Stimulated activated CD8-positive, alpha-beta memory T cell treated with anti-CD3 and anti-CD28 coated beads, Interleukin-12 subunit alpha, Interleukin-12 subunit beta, amount 100 ng/mL, for 24 hours (primary cell): ENCODE data around the gene B3GALT4.

Experiments
- DNase-seq: peaks from one replicate; pipeline ENCODE4 v3.0.0-alpha.2; 2020; ENCODE audit errors: extremely low read depth

B3GALT4 gene

DNA sequence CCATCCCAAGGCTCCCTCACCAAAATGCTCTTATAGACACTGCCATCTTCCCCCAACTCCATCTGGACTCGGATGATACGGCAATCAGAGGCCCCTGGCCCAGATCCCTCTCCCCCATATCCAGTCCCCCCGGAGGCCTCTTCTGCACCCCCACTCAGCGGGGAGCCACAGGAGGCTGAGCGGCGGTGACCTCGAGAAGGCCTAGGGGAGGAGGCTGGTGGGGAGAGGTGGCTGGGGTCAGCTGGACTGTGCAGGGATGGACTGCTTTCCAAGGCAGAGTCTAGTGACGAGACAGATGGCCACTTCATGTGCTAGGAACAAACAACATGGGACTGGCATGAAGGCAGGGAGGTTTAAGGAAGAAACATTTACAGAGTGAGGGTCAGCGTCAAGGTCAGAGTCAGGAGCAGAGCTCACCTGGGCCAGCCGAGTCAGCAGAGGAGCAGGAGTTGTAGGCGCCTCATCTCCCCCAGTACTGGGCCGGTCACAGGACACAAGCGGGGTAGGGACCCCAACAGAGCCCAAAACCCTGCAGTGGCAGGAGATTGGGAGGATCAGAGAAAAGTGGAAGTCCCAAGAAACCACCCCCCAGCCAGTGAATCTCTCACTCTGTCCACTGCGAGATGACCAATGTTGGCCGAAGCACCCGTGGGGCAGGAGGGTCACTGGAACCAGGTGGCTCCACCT is 16.2 kb downstream of the B3GALT4 start:
- no peak for DNase-seq

GRCh38 chr6:33294086-33294823 is 17.3 kb downstream of the B3GALT4 start:
- no peak for DNase-seq

DNA sequence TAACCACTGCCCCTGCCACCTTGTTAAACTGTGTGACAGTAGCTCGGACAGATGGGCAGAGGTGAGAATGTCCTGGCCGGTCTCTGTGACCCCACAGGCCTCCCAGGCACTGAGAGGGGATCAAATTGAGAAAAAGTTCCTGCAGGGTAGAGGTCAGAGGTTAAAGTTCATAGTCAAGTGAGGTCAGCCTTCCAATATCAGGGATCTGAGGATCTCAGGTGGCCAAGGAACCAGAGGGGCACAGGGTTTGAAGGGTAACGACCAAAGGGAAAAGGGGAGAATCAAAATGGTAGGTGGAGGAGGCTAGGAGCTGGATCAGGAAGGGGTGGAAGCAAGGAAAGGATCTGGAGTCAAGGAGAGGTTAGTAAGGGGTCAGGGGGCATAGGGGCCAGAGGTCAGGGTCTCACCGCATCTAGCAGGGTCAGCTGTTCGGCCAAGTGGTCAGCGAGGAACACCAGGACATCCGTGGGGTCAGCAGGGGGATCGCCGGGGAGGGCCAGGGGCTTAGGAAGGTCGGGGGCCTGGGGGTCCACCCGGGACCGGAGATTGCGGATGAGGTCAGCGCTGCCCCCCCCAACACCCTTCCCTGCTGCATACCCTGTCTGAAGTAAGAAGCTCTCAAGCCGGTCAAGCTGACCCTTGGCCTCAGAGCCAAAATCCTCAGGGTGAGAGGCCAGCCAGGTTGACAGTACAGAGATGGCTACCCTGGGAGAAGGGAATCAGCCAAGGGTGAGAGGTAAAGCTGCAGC is 18.9 kb downstream of the B3GALT4 start:
- DNase-seq: no peak

GRCh38 chr6:33296797-33297405 is 20.0 kb downstream of the B3GALT4 start:
- DNase-seq: no peak

- no peak for DNase-seq
Measured at GRCh38 chr6:33297406-33297955, 20.6 kb downstream of the B3GALT4 start.

DNA sequence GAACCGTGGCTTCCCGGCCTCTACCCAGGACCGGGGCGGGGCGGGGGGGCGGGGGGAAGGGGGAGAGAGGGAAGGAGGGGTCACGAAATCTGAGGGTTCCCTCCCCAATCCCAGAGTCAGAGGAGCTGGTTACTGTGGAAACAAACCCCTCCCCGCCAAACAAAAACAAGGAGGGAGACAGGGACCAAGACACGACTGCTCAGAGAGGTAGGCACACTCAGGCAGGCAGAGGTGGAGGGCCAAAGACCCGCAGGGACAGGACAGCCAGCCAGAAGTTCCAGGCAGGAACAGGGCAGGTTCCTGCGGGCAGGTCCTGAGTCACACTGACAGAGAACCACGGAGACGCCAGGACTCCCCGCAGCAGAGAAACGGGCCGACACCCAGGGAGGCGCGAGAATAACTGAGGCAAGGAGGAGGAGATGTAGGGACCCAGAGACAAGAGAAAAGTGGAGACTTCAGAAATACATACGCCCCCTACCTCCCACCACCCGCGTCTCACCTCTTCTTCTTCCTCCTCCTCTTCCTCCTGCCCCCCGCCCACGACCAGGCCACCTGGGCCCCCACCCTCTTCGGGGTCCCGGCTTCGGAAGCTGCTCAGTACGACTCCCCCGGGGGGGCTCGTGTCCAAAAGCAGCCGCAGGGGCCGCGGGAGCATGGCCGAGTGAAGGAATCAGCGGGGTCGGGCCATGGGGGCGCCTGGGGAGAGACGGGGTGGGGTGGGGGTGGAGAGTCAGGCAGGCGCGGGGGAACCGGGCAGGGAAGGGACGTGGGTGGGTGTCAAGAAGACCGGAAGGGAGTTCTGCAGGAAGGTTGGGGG is 21.2 kb downstream of the B3GALT4 start:
- DNase-seq: no peak

DNA sequence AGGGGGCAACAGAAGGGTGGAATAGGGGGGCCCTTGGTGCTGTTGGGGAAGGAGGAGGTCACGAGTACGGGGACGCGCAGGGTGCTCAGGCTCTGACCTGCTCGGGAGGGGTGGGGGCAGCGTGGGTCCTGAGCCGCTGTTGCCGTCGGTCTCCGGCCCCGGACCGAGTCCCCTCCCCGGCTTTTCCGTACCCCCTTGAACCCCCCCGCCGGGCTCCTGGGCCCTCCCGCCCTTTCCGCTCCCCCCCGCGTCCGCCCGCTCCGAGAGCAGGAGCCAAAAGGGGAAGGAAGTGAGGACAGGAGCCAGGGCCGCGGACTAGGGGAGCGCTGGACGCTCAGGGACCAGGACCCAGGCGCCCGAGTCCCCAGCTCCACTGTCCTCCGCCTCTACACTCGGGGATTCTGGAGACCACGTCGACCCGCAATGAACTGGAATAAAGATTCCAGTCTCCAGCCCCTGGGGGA is 21.9 kb downstream of the B3GALT4 start, which contains the start of gene RGL2:
RGL2 (minus strand) TSS at position 170 of the 464 bp plus-strand sequence. CDS start 332 bp downstream, outside the sequence.
- DNase-seq: no peak

DNA sequence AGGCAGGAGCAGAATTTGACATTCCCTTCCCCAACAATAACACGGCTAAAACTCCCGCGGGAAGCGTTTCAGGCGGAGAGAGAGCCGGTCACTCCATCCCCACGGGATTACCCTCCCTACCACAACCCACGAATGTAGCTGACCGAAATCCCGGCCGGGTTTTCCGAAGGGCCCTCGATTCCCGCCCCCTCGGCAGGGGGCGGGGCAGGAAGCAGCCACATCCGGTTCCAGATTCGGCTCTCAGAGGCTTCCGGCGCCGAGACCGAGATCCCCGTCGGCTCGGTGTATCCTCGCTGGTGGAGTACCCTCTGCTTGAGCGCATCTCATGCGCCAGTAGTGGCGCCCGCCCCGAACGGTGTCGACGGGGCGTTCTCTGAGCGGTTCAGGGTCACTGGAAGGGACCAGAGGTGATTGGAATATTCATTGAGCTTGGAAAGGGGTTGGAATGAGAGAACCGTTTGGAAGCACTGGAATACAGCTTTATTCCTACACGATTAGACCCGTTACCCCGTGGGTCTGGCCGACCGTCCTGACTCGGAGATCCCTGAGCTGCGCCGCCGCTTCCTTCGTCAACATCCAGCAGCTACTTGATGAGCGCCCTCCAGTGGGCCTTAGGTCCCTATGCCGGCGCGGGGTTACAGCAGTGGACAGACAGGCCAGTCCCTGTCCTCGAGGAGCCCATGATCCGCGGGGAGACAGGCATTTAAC is 22.5 kb downstream of the B3GALT4 start:
- DNase-seq: peak; percentile 87

- no peak for DNase-seq
Measured at GRCh38 chr6:33301877-33302276, 25.0 kb downstream of the B3GALT4 start.

- DNase-seq: no peak
Measured at GRCh38 chr6:33304216-33304615, 27.3 kb downstream of the B3GALT4 start.

- DNase-seq: no peak
Measured at GRCh38 chr6:33305052-33305451, 28.1 kb downstream of the B3GALT4 start.

DNA sequence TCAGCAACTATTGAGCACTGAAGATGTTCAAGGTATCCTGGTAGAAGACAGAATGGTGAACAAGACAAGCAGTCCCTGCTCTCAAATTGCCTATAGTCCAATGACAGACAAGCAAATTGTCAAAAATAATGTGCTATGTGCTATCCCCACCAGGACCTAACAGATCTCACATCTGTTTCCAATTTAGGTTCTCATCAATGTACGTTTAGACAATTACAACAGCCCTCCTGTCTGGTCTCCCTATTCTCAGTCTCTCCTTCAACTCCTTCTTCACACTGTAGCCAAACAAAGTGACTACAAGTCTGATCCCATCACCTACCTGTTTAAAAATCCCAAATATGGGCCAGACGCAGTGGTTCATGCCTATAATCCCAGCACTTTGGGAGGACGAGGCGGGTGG is 29.4 kb downstream of the B3GALT4 start:
- no peak for DNase-seq

DNA sequence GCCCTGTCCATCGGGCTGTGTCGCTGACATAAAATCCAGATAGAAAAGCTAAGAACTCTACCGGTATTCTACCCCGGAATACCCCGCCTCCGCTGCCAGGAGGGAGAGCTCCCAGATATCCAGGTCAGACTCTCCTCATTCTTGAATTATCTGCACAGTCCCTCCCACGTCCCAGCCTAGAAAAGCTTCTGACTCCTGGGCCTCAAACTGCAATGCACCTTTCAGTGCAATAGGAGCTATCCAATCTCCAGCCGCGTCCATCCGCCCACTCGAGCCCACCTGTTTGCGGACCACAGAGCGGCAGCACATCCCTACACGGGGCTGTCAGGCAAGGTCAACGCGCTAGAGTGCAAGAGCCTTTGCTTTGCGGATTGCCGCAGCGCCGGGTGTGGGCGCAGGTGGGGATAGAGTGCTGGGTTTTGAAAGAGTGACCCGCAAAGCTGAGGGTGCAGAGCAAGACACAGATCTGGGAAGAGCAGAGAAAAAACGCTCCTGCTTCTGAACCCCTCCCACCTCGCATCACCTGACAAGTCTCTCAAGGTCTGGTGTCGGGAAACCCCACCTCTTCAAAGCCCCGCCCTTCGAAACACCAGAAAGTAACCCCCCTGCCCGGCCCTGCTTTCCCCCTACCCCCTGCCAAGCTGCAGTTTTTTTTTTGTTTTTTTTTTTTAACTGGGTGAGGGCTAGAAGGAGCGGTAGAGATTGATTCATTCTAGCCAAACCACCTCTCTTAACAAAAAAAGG is 35.6 kb downstream of the B3GALT4 start:
- DNase-seq: no peak

DNA sequence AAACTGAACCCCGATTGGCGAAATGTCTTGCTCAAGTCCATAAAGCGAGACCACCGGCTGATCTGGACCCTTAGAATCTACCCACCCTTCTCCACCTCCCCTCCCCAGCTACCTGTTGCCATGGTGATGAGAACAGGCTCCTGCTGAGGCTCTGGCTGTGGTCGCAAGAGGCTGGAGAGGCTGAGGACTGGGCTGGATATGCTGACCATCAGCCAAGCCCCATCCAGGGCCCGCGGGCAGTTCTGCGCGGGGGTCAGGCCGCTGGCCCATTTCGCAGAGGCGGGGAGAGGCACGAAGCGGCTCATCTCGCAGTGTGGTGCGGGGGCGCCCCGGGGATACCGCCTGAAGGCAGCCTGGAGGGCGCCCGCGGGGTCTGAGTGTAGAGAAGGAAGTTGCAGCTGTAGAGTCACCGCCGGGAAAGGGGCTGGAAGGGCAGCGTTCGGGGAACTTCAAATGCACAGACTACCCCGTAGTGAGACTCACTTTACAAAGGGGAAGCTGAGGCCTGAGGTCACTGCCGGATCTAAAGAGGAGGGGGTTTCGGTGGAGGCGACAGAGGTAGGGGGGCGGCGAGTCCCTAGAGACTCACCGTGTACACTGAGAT is 36.3 kb downstream of the B3GALT4 start:
- DNase-seq: no peak

DNA sequence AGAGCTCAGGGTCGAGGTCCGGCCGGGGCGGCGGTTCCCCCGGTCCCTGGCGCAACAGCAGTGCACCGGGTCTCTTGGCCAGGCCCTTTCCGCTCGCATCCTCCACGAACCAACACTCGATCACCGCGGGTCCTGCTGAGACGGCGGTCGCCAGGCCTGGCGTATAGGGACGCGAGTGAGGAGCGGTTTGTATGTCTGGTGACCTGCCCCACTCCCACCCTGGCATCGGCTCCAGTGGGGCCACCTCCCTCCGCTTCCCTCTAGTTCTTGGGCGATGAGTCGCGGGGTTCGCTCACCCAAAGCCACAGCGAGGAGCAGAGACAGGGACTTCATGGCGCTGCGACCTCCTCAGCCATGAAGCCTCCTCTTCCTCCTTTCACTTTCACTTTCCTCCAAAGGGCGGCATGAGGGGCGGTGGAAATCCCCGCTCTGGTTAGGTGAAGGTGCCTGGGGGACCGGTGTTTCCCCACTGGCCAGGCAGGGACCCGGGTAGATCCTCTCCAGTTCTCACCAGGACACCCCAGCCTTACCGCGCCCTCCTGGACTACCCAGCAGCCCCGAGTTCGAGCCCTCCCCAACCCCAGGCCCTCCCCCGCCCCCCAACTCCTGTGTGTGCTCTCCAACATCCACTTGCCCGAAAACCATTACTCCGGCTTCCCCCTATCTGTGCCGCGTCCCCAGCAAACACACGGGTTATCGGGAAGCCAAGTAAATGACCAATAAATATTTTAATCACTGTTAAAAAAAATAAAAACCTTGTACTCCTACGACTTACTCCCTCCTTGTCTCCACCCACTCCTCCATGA is 37.0 kb downstream of the B3GALT4 start, which contains the start of gene TAPBP:
TAPBP (minus strand) TSS at position 370 of the 806 bp plus-strand sequence; CDS start at position 333, 37 bp downstream.
- DNase-seq: peak; percentile 69

DNA sequence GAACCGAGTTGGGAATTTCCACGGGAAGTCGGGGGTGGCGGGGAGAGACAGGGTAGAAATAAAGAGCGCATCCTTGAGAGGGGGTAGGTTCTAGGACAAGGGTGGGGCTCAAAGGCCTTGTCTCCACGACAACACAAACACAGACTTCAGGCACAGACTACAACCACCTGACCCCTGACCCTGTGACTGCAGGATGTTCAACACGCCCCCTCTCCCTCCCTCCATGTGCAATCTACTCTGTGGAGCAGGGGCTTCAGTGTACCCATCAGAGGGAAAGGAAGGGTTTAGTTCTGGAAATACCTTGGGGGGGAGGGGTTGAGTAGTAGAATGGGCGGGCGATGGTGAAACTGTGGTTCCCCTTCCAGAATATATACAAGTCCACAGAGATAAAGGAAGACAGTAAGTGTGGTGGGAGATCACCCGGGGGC is 37.6 kb downstream of the B3GALT4 start:
- DNase-seq: no peak

GRCh38 chr6:33314943-33315792 is 38.2 kb downstream of the B3GALT4 start:
- DNase-seq: no peak
